CD4-positive, alpha-beta T cell treated with Interleukin-12 subunit alpha and Interleukin-12 subunit beta, for 1 hour (primary cell): ENCODE data around the gene USP3.
"Not testable (repeated sequence)": the region's sequence is repeated elsewhere in the genome, so short reads cannot be mapped to it uniquely, and the experiment has no call there.

Experiments used
- DNase-seq: peaks from one replicate; pipeline ENCODE4 v3.0.0-alpha.2; 2020

USP3 gene

DNA sequence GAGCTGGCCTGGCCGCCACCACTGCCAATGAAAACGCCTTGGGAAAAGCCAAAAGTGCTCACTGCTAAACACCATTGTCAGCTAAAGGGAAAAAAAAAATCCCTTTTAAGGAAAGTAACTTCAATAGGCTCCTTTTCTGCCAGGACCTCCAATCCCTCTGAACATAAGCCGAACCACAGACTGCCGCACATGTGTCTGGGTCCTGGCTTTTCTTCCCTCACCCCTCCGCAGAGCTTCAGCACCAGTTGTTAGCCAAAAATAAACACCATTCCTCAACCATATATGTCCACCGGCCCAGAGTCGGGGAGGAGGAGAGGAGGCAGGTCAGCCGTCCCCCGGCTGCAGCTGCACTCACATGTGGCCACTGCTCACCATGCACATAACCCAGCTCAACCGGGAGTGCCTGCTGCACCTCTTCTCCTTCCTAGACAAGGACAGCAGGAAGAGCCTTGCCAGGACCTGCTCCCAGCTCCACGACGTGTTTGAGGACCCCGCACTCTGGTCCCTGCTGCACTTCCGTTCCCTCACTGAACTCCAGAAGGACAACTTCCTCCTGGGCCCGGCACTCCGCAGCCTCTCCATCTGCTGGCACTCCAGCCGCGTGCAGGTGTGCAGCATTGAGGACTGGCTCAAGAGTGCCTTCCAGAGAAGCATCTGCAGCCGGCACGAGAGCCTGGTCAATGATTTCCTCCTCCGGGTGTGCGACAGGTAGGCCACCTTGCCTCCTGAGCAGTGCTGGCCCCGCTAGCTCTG lies 92.8 kb downstream of the USP3 start, which contains the start of gene FBXL22:
TSS of gene FBXL22 (plus strand) at position 350 of the 753 bp plus-strand sequence. CDS start at position 356, 6 bp downstream.
- no peak for DNase-seq

- no peak for DNase-seq
Observed at GRCh38 chr15:63597821-63598220, 93.4 kb downstream of the USP3 start.

DNA sequence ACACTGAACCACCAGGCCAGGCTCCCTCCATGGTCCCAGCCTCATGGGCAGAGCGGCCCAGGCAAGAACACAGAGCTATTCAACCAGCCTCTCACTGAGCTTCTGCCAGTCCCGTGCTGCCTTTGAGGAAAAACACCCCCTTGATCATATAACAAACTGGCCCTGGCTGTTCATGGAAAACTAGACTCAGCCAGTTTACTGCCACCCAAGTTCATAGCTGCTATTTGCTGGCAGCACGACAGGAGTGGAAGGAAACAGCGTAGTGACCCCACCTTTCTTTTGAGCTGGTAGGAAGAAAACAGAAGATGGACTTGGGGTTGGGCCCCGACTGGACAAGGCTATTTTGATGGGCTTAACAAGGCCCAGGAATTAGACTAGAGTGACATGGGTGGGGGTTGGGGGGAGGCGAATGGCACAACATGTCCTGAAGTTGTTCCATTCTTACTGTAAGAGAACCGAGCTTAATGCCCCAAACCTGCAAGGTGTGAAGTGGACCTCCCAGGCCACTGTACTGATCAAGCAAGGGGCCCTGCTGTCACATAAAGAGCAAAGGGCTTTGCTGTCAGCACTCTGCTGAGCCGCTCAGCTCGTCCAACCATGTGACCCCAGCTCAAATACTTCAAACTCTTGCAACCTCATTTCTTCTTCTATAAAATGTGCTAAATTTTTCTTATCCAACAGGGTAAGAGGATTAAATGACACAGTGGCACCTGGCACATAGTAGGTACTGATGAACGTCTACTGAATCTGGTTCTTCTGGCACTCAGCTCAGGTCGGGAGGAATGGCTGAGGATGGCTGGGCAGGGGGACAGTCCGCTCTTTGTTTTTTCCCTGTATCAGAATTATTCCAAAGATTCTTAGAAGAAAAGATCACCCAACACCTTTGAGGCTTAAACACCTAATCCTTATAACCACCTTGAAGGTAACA lies 94.3 kb downstream of the USP3 start:
- no peak for DNase-seq

- peak; percentile 35 for DNase-seq
Observed at GRCh38 chr15:63599401-63600000, 95.1 kb downstream of the USP3 start.

DNA sequence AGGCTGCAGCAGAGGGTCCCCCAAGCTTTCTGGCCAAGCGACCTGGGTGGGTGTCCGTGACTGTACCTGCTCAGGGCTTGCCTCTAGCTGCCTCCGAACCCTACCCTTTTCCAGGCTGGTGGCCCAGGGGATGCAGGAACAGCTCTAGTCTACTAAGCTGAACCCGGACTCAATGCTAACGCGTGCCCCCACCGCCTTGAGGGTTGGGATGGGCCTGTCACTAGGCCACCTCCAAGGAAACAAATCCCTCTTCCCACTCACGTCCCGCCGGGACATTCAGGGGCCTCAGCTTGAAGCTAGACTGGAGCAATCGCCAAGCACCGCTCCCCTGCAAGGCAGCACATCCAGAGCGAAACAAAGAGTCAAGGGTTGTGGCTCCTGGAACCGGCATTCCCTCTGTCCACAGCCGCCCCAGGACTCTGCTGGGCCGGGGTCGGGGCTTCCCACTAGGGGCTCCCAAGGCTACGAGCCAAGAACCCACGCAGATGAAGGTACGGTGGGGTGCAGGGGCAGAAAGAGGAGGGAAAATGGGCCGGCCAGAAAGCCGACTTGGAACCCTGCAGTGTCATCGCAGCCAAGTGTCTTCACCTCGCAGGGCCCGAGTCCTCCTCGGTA lies 95.7 kb downstream of the USP3 start:
- DNase-seq = no peak

DNA sequence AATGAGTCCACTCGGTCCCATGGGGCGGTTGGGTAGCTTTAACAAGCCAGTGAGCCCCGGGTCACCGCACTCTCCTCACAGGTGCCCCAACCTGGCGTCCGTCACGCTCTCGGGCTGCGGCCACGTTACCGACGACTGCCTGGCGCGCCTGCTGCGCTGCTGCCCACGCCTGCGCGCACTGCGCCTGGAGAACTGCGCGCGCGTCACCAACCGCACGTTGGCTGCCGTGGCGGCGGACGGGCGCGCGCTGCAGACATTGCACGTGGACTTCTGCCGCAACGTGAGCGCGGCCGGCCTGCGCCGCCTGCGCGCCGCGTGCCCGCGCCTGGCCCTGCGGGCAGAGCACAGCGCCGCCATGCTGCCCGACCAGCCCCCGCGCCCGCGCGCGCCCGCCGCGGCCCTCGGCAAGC lies 96.2 kb downstream of the USP3 start:
- peak; percentile 92 for DNase-seq

- DNase-seq = peak; percentile 58
Observed at GRCh38 chr15:63601026-63601703, 96.8 kb downstream of the USP3 start.

DNA sequence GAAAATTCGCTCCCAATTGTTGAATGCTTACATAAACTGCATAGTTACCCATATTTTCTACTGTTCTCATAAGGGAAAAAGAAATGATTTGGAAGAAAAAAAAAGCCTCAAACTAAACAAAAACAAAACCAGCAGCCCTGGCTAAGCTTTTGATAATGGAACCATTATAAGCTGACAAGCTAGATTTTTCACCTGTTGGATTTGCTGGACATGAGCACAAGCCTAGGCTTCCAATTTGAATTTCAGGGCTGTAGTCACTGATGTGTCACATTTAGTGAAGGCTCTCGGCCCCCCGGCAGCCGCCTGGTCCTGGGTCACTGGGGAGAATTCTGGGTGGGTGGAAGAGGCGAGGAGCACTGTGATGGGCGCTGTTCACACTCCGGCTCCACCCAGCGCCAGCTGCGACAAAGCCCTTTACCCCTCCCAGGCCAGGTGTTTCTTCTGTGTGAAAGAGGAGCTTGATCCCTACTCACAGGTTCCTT lies 97.4 kb downstream of the USP3 start:
- DNase-seq = peak; percentile 20

GRCh38 chr15:63602595-63602994 lies 98.2 kb downstream of the USP3 start:
- DNase-seq = no peak

DNA sequence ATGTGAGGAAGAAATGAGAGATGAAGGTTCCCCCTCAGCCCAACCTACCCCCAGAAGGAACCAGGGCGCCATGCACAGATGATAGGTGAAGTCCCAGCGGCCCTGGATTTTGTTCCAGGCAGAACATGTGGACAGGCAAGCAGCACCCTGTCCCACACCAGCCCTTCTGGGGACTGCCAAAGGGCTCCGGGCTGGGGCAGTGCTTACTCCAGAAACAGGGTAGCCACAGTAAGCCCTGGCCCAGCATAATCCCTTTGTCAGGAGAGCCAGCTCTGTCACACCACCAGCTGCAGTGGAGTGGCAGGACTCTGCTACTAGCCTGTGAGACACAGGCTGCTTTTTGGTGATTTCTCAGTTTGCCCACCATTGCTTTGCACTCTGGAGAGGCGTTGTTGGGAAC lies 99.1 kb downstream of the USP3 start:
- no peak for DNase-seq

DNA sequence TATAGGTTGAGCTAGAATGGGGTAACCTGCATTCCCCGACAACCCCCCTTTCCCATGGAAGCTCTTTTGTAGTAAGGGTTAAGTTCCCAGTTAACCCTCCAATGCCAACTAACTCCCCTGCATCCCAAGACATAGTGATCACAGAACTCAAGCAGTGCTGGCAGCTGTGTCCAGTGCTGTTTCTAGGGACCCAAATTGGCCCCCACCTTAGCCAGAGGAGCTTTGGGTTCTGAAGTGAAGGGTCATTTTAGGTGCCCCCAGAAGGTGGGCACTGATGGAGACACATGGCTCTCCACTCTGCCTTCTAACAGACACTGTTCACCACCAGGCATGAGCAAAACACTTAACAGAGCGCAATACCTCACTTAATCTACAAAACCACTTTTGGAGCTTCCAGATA lies 99.9 kb downstream of the USP3 start:
- no peak for DNase-seq

- DNase-seq = no peak
Observed at GRCh38 chr15:63605036-63605435, 100.6 kb downstream of the USP3 start.

DNA sequence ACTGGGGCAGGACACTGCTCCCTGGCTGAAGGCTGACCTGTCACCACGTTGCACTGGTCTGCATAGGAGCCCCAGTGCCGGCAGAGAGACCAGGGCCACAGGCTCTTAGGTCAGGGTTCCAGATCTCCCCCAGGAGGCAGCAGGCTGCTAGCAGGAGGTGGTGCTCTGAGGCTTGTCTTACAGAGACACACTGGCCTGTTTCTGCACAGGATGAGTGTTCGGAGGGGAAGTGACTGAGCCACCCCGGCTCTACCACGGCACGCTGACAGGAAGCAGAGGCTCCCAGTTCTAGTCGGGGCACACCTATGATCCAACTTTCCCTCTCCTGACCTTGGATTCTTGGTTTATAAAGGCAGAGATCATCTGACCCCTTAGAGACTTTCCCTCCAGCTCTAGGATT lies 101.4 kb downstream of the USP3 start:
- DNase-seq = peak; percentile 52

GRCh38 chr15:63606308-63606707 lies 101.9 kb downstream of the USP3 start:
- no peak for DNase-seq

GRCh38 chr15:63608989-63609388 lies 104.6 kb downstream of the USP3 start:
- no peak for DNase-seq

- DNase-seq = no peak
Observed at GRCh38 chr15:63609448-63609847, 105.1 kb downstream of the USP3 start.

- peak; percentile 84 for DNase-seq
Observed at GRCh38 chr15:63610209-63610841, 105.9 kb downstream of the USP3 start.

GRCh38 chr15:63611177-63611576 lies 106.8 kb downstream of the USP3 start:
- DNase-seq = no peak

DNA sequence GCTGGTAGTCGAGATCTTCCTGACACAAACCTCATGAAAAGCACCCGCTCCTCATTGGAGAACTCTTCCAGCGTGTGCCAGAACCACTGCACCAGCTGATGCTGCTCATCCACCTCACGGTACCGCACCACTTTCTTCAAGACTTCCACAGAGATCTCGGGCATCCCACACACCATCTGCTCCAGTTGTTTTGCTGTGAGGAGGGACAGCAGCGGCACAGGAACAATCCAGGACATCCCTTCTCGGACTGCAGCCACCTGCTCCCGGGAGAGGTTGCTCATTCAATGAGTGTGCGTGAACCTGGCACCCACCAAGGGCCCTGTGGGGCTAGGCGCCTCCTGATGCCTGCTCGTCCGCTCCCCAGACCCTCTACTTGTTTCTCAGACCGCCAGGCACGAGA lies 107.9 kb downstream of the USP3 start:
- no peak for DNase-seq

DNA sequence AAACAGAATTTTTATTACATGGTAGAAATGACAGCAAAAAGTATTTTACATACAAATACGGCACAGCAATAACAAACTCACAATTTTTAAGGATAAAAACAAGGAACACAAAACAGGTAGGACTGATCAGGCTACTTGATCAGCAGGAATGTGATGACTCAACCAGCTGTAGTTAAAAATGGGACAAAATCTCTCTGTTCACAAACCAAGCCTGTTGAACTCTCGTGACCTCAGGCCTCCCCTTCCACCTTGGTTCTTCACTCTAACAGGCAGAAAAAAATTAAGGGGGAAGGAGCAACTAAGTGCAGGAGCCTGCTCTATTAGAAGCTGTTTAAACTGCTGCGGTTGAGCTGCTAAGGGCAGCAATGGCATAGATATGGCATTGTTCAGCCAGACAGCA lies 111.5 kb downstream of the USP3 start:
- DNase-seq = no peak

GRCh38 chr15:63617147-63617546 lies 112.8 kb downstream of the USP3 start:
- not testable (repeated sequence) for DNase-seq

- not testable (repeated sequence) for DNase-seq
Observed at GRCh38 chr15:63617627-63618026, 113.2 kb downstream of the USP3 start.
